Kidney (tissue), 14 donors: Measurements from ENCODE around the gene FGF12. TPM values are rescaled to one million over a fixed set of nuclear protein-coding genes. Genes with fewer than 3 reads are reported as not detected.

ENCODE experiments used
- DNase-seq, 5 donors: peaks; one replicate each; pipeline ENCODE4 v3.0.0-alpha.2; 2013 to 2020
- FAIRE-seq: peaks from 2 replicates; lab custom pipeline; 2012; peaks lifted over from hg19 to GRCh38; lab: Jason Lieb, UNC
- H3K27ac ChIP-seq, 2 donors: one replicate each; pipeline ENCODE4 v1.7.0; 2013; ENCODE audit warnings: low read depth in 2 of 2, low read length in 2 of 2, inconsistent platforms in 1 of 2
- H3K27me3 ChIP-seq: one replicate; pipeline ENCODE4 v1.7.1; 2013; ENCODE audit warnings: low read length, inconsistent platforms; ENCODE audit not compliant: control insufficient read depth, insufficient read depth
- H3K36me3 ChIP-seq, 3 donors: one replicate each; pipeline versions ENCODE4 v1.7.0 to v1.7.1; 2013; ENCODE audit warnings: low read length in 3 of 3, control low read depth in 1 of 3, inconsistent platforms in 1 of 3; ENCODE audit not compliant: insufficient read depth in 3 of 3, control insufficient read depth in 2 of 3
- H3K4me1 ChIP-seq, 3 donors: one replicate each; pipeline versions ENCODE4 v1.7.0 to v1.7.1; 2013; ENCODE audit warnings: low read length in 3 of 3, inconsistent platforms in 1 of 3, low read depth in 1 of 3; ENCODE audit not compliant: control insufficient read depth in 2 of 3, insufficient read depth in 2 of 3
- H3K4me3 ChIP-seq, 3 donors: one replicate each; pipeline versions ENCODE4 v1.7.0 to v1.8.1; 2013; ENCODE audit warnings: low read length in 3 of 3, control low read depth in 1 of 3, inconsistent platforms in 1 of 3
- H3K9ac ChIP-seq, 3 donors: one replicate each; pipeline versions ENCODE4 v1.7.0 to v1.7.1; 2013; ENCODE audit warnings: low read length in 3 of 3, control low read depth in 1 of 3, inconsistent platforms in 1 of 3
- H3K9me3 ChIP-seq, 3 donors: one replicate each; pipeline versions ENCODE4 v1.7.0 to v1.7.1; 2013; ENCODE audit warnings: low read length in 3 of 3, control low read depth in 1 of 3, inconsistent platforms in 1 of 3; ENCODE audit not compliant: control insufficient read depth in 2 of 3, insufficient read depth in 1 of 3
- CTCF ChIP-seq: IDR thresholded peaks from 3 replicates; pipeline ENCODE4 v1.5.1; 2012; ENCODE audit warnings: mild to moderate bottlenecking, moderate library complexity, borderline replicate concordance; ENCODE audit not compliant: insufficient read depth; ENCODE audit errors: extremely low read depth
- intact Hi-C: fragments of 100-400 bp; cut with DNase I; formaldehyde crosslinking; loops from one replicate; pipeline ENCODE4 v1.11.1; 2022
- polyA plus RNA-seq: library from polyadenylated mRNA; stranded (reverse); fragments of 350-450 nt; fragmentation: Illumina TruSeq; extraction: RNeasy Lipid Tissue Mini Kit (QIAGEN cat#74804); gene quantifications from one replicate; pipeline ENCODE4 v1.2.3, GENCODE V29; 2014; ENCODE audit warnings: low read depth, low replicate concordance; ENCODE audit not compliant: insufficient read depth
- total RNA-seq: library from RNA; stranded (reverse); fragmentation: NEBNext Ultra II Directional; extraction: Animal tissue kit (Norgen Biotek cat#: 25700); gene quantifications from one replicate; pipeline ENCODE4 v1.2.1, GENCODE V29; 2021
- donor health status: control.
- donor health status: control.
- donor health status: control.
- donor health status: control.
- donor health status: control.
- donor health status: DM: yes; HTN: yes; CAD: no.
- donor health status: Normal renal cell carcinoma (clear cell type).

The FGF12 gene
- total and polyA plus RNA-seq, 2 donors from 2014 or later, result 1.8 to 3.7 TPM

- Histone ChIP-seq H3K27me3 (no peaks in the 10 kb centered on the region), H3K9me3 (no peaks in the 10 kb centered on the region), H3K9ac (no peak overlapping the region), H3K4me3 (no peak overlapping the region), H3K4me1 (no peaks in the 10 kb centered on the region), H3K36me3 (no peaks in the 10 kb centered on the region), H3K27ac (no peak overlapping the region)
- intact Hi-C loops, result no loop called here
- no peak for TF ChIP-seq CTCF
- DNase-seq, result no peak
- FAIRE-seq, result peak; percentile 44
Measured at GRCh38 chr3:192253138-192253887, 474.0 kb downstream of the FGF12 start.

- DNase-seq, result no peak
- FAIRE-seq, result no peak
- no peak overlapping the region for H3K4me3 ChIP-seq
Measured at GRCh38 chr3:192249516-192249915, 477.8 kb downstream of the FGF12 start.

GRCh38 chr3:192246847-192247559 lies 480.3 kb downstream of the FGF12 start:
- Histone ChIP-seq H3K27ac (no peak overlapping the region), H3K27me3 (no peaks in the 10 kb centered on the region), H3K4me1 (no peaks in the 10 kb centered on the region), H3K9me3 (no peaks in the 10 kb centered on the region), H3K9ac (no peak overlapping the region), H3K36me3 (no peaks in the 10 kb centered on the region), H3K4me3 (no peak overlapping the region)
- TF ChIP-seq CTCF, result no peak
- intact Hi-C loops, result no loop called here
- FAIRE-seq (no peak), DNase-seq (no peak)

More at GRCh38 chr3:192249516-192249915, 477.8 kb downstream of the FGF12 start:
- no peaks in the 10 kb centered on the region for H3K27me3 ChIP-seq
- TF ChIP-seq CTCF, result no peak
- intact Hi-C loops, result no loop called here
- H3K4me1 ChIP-seq, result no peaks in the 10 kb centered on the region
- H3K9me3 ChIP-seq, result no peaks in the 10 kb centered on the region
- no peak overlapping the region for H3K9ac ChIP-seq
- no peak overlapping the region for H3K27ac ChIP-seq
- no peaks in the 10 kb centered on the region for H3K36me3 ChIP-seq
